ENCODE data around the gene FBLN1. TPM values are rescaled to one million over a fixed set of nuclear protein-coding genes. Genes with fewer than 3 reads are reported as not detected.

FBLN1 gene
- total and polyA plus RNA-seq, 2 donors = 9.3 to 36.3 TPM

DNA sequence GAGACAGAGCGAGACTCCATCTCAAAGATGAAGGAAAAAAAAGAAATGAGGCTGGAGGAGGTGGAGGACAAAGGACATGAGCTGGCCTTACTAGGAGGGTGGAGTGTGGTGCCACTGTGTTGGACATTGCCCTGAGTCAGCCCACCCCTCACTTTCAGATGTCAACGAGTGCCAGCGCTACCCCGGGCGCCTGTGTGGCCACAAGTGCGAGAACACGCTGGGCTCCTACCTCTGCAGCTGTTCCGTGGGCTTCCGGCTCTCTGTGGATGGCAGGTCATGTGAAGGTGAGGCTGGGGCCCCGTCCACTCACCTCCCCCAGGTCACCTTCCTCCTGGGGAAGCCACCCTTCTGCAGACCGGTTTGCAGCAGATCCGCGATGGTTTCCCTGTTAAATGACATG lies 40.6 kb downstream of the FBLN1 start:
- H3K27ac ChIP-seq (ENCODE audit: low read depth in 1 of 2, low read length in 1 of 2) = no peak overlapping the region
- peaks cover 0 to 9% of the 10 kb centered on the region in 2 donors for H3K4me1 ChIP-seq (ENCODE audit: control insufficient read depth in 2 of 2, insufficient read depth in 2 of 2, low read length in 2 of 2)
- no peak overlapping the region for H3K4me3 ChIP-seq (ENCODE audit: low read length in 2 of 2)
- peaks cover 0 to 6% of the 10 kb centered on the region in 2 donors for H3K36me3 ChIP-seq (ENCODE audit: control insufficient read depth in 2 of 2, insufficient read depth in 2 of 2, low read length in 1 of 2)
- no peak for DNase-seq (ENCODE audit: low read depth in 6 of 9, low spot score in 9 of 9)
- no peaks in the 10 kb centered on the region for H3K27me3 ChIP-seq (ENCODE audit: control insufficient read depth in 2 of 2, insufficient read depth in 1 of 2, low read length in 1 of 2)
- no peaks in the 10 kb centered on the region for H3K9me3 ChIP-seq (ENCODE audit: control insufficient read depth in 2 of 2, insufficient read depth in 1 of 2, low read length in 1 of 2)
- 90% methylated on average over 13 of the region's 13 CpGs for WGBS

DNA sequence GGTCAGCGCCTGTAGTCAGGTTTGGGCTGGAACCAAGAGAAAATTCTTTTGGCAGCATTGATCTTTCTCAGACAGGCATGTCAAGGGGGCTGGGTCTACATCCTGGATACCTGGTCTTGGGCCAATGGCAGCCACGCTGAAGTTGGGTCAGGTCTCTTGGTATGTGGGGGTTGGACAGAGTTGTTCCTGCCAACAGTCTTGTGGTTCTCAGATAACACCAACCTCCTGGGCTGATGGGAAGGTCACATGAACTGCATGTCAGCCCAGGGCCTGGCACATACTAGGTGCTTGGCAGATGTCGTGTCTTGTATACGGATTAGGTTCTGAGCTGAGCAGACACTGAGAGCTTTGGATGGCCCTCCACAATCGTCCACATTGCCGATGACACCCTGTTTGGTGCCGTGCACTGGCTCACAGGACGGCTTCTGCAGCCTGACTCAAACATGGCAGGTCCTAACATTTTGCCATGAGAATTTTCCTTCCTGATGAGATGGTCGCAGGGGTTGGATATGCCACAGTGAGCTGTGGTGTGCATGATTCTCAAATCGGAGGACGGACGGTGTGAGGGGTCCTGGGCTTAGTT lies 42.0 kb downstream of the FBLN1 start:
- Histone ChIP-seq H3K4me1 (ENCODE audit: control insufficient read depth in 2 of 2, insufficient read depth in 2 of 2, low read length in 2 of 2) (peaks cover 0 to 4% of the 10 kb centered on the region in 2 donors), H3K4me3 (ENCODE audit: low read length in 2 of 2) (no peak overlapping the region), H3K9me3 (ENCODE audit: control insufficient read depth in 2 of 2, insufficient read depth in 1 of 2, low read length in 1 of 2) (no peaks in the 10 kb centered on the region), H3K27ac (ENCODE audit: low read depth in 1 of 2, low read length in 1 of 2) (peak overlapping the region in 1 of 2 donors; percentile 36), H3K36me3 (ENCODE audit: control insufficient read depth in 2 of 2, insufficient read depth in 2 of 2, low read length in 1 of 2) (peaks cover 0 to 6% of the 10 kb centered on the region in 2 donors), H3K27me3 (ENCODE audit: control insufficient read depth in 2 of 2, insufficient read depth in 1 of 2, low read length in 1 of 2) (no peaks in the 10 kb centered on the region)
- WGBS = 91% methylated on average over 12 of the region's 12 CpGs
- no peak for DNase-seq (ENCODE audit: low read depth in 6 of 9, low spot score in 9 of 9)

DNA sequence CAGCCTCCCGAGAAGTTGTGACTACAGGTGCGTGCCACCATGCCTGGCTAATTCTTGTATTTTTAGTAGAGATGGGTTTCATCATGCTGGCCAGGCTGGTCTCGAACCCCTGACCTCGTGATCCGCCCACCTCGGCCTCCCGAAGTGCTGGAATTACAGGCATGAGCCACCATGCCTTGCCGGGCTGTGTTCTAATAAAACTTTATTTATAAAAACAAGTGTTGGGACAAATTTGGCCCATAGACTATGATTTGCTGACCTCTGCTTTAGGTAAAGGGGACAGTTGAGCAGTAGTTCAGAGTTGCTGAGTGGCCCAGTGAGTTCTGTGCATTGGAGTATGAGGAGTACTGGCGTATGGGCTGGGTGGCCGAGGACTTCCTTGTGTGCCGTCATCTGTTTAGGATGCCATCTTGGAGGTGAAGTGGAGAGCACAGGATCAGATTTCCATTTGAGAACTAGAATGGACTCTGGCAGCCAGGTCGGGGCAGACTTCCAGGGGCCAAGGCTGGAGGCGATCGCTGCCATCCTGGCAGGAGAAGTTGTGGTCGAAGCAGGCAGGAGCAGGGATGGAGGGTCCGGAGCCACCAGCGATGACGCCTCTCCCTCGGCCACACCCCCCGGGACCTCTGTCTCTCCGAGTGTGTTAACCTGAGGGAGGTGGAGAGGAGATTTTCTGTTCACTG lies 43.8 kb downstream of the FBLN1 start:
- Histone ChIP-seq H3K27me3 (ENCODE audit: control insufficient read depth in 2 of 2, insufficient read depth in 1 of 2, low read length in 1 of 2) (no peaks in the 10 kb centered on the region), H3K27ac (ENCODE audit: low read depth in 1 of 2, low read length in 1 of 2) (no peak overlapping the region), H3K36me3 (ENCODE audit: control insufficient read depth in 2 of 2, insufficient read depth in 2 of 2, low read length in 1 of 2) (peaks cover 0 to 6% of the 10 kb centered on the region in 2 donors), H3K9me3 (ENCODE audit: control insufficient read depth in 2 of 2, insufficient read depth in 1 of 2, low read length in 1 of 2) (peaks cover 0 to 3% of the 10 kb centered on the region in 2 donors), H3K4me1 (ENCODE audit: control insufficient read depth in 2 of 2, insufficient read depth in 2 of 2, low read length in 2 of 2) (peaks cover 0 to 4% of the 10 kb centered on the region in 2 donors), H3K4me3 (ENCODE audit: low read length in 2 of 2) (no peak overlapping the region)
- WGBS = 95% methylated on average over 21 of the region's 21 CpGs
- no peak for DNase-seq (ENCODE audit: low read depth in 6 of 9, low spot score in 9 of 9)

DNA sequence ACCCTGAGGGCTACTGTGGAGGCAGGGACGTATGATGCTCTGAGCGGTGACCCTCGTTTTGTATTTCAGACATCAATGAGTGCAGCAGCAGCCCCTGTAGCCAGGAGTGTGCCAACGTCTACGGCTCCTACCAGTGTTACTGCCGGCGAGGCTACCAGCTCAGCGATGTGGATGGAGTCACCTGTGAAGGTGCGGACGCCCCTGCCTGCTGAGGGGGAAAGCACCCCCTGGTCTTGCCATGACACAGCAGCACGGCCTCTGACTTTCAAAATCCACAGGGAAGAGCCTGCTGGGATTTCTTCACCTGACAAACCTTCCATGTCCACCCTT lies 44.3 kb downstream of the FBLN1 start:
- Histone ChIP-seq H3K36me3 (ENCODE audit: control insufficient read depth in 2 of 2, insufficient read depth in 2 of 2, low read length in 1 of 2) (peaks cover 0 to 6% of the 10 kb centered on the region in 2 donors), H3K9me3 (ENCODE audit: control insufficient read depth in 2 of 2, insufficient read depth in 1 of 2, low read length in 1 of 2) (peaks cover 0 to 3% of the 10 kb centered on the region in 2 donors), H3K4me3 (ENCODE audit: low read length in 2 of 2) (no peak overlapping the region), H3K27ac (ENCODE audit: low read depth in 1 of 2, low read length in 1 of 2) (no peak overlapping the region), H3K27me3 (ENCODE audit: control insufficient read depth in 2 of 2, insufficient read depth in 1 of 2, low read length in 1 of 2) (no peaks in the 10 kb centered on the region), H3K4me1 (ENCODE audit: control insufficient read depth in 2 of 2, insufficient read depth in 2 of 2, low read length in 2 of 2) (peaks cover 0 to 4% of the 10 kb centered on the region in 2 donors)
- 96% methylated on average over 11 of the region's 11 CpGs for WGBS
- no peak for DNase-seq (ENCODE audit: low read depth in 6 of 9, low spot score in 9 of 9)

DNA sequence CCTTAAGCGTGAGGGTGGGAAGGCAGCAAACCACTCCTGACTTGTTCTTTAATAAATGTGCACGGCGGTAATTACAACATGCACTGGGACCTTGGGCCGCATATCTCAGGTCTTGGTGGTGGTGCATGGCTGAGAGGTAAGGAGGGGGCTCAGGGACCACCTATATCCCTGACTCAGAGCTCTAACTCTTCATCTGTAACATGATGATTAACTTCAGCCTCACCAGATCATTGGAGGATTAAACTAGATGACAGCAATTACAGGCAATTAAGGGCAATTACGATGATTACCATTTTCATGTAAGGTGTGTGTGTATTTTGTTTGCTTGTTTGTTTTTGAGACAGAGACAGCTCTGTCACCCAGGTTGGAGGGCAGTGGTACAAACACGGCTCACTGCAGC lies 45.0 kb downstream of the FBLN1 start:
- 95% methylated on average over 6 of the region's 6 CpGs for WGBS
- peaks cover 0 to 6% of the 10 kb centered on the region in 2 donors for H3K36me3 ChIP-seq (ENCODE audit: control insufficient read depth in 2 of 2, insufficient read depth in 2 of 2, low read length in 1 of 2)
- H3K4me1 ChIP-seq (ENCODE audit: control insufficient read depth in 2 of 2, insufficient read depth in 2 of 2, low read length in 2 of 2) = peaks cover 0 to 5% of the 10 kb centered on the region in 2 donors

DNA sequence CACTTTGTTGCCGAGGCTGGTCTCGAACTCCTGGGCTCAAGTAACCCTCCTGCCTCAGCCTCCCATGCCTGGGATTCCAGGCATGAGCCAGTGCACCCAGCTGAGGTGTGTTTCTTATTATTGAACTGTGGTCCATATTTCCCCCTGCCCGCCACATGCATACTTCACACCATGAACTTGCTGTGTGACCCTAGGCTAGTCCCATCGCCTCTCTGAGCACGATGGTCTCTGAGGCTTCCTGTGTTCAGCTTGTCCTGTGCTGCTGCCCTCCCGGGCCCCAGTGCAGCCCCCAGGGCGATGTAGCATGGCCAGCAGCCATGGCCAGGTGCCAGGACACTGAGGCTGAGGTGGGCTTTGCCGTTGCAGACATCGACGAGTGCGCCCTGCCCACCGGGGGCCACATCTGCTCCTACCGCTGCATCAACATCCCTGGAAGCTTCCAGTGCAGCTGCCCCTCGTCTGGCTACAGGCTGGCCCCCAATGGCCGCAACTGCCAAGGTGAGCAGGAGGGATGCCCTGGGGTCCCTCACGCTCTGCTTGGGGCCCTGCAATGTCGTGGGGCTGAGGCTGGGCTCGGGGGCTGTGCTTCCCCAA lies 45.7 kb downstream of the FBLN1 start:
- Histone ChIP-seq H3K4me3 (ENCODE audit: low read length in 2 of 2) (no peak overlapping the region), H3K4me1 (ENCODE audit: control insufficient read depth in 2 of 2, insufficient read depth in 2 of 2, low read length in 2 of 2) (peaks cover 0 to 7% of the 10 kb centered on the region in 2 donors), H3K27me3 (ENCODE audit: control insufficient read depth in 2 of 2, insufficient read depth in 1 of 2, low read length in 1 of 2) (no peaks in the 10 kb centered on the region), H3K27ac (ENCODE audit: low read depth in 1 of 2, low read length in 1 of 2) (no peak overlapping the region), H3K36me3 (ENCODE audit: control insufficient read depth in 2 of 2, insufficient read depth in 2 of 2, low read length in 1 of 2) (peaks cover 0 to 6% of the 10 kb centered on the region in 2 donors), H3K9me3 (ENCODE audit: control insufficient read depth in 2 of 2, insufficient read depth in 1 of 2, low read length in 1 of 2) (peaks cover 0 to 3% of the 10 kb centered on the region in 2 donors)
- 93% methylated on average over 18 of the region's 18 CpGs for WGBS
- no peak for DNase-seq (ENCODE audit: low read depth in 6 of 9, low spot score in 9 of 9)

More for the DNA sequence above, 45.0 kb downstream of the FBLN1 start:
- Histone ChIP-seq H3K27me3 (ENCODE audit: control insufficient read depth in 2 of 2, insufficient read depth in 1 of 2, low read length in 1 of 2) (no peaks in the 10 kb centered on the region), H3K4me3 (ENCODE audit: low read length in 2 of 2) (no peak overlapping the region), H3K27ac (ENCODE audit: low read depth in 1 of 2, low read length in 1 of 2) (no peak overlapping the region), H3K9me3 (ENCODE audit: control insufficient read depth in 2 of 2, insufficient read depth in 1 of 2, low read length in 1 of 2) (peaks cover 0 to 3% of the 10 kb centered on the region in 2 donors)
- DNase-seq (ENCODE audit: low read depth in 6 of 9, low spot score in 9 of 9) = no peak

DNA sequence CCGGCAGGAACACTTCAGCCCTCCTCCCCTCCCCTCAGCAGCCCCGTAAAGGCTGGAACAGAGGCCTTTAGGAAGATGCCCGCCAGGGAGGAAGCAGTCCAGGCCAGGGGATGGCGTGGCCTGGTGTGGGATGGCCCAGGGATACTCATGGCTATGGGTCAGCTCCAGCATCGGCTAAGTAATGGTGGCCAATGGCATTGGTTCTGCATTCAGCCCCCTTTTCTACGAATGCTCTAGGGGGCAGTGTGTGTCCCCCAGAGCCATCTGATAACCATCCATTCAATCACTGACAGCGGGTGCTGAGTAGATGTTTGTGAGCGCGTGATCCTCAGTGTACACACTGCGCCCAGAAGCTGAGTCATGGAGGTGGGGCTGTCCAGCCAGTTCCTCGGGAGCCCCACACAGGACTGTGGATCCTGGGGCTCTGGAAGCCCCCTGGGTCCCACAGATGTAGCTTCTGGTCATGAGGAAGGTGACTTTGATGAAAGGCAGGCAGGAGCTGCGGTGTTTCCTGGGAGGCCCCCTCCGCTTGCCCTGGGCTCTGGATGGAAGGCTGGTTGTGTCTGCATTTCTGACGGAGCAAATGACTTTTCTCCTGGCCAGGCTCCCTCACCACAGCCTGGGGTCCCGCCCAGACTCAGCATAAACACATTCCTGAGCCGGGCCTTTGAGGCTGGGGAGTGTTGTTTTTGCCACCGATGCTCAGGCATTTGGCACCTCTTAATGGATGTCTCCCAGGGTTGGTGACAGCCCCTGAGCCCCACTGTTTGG lies 46.5 kb downstream of the FBLN1 start:
- Histone ChIP-seq H3K36me3 (ENCODE audit: control insufficient read depth in 2 of 2, insufficient read depth in 2 of 2, low read length in 1 of 2) (peaks cover 0 to 6% of the 10 kb centered on the region in 2 donors), H3K4me1 (ENCODE audit: control insufficient read depth in 2 of 2, insufficient read depth in 2 of 2, low read length in 2 of 2) (peaks cover 0 to 6% of the 10 kb centered on the region in 2 donors), H3K27ac (ENCODE audit: low read depth in 1 of 2, low read length in 1 of 2) (peak overlapping the region in 1 of 2 donors; percentile 19), H3K27me3 (ENCODE audit: control insufficient read depth in 2 of 2, insufficient read depth in 1 of 2, low read length in 1 of 2) (no peaks in the 10 kb centered on the region), H3K9me3 (ENCODE audit: control insufficient read depth in 2 of 2, insufficient read depth in 1 of 2, low read length in 1 of 2) (peaks cover 0 to 3% of the 10 kb centered on the region in 2 donors), H3K4me3 (ENCODE audit: low read length in 2 of 2) (no peak overlapping the region)
- WGBS = 88% methylated on average over 17 of the region's 17 CpGs
- DNase-seq (ENCODE audit: low read depth in 6 of 9, low spot score in 9 of 9) = no peak

DNA sequence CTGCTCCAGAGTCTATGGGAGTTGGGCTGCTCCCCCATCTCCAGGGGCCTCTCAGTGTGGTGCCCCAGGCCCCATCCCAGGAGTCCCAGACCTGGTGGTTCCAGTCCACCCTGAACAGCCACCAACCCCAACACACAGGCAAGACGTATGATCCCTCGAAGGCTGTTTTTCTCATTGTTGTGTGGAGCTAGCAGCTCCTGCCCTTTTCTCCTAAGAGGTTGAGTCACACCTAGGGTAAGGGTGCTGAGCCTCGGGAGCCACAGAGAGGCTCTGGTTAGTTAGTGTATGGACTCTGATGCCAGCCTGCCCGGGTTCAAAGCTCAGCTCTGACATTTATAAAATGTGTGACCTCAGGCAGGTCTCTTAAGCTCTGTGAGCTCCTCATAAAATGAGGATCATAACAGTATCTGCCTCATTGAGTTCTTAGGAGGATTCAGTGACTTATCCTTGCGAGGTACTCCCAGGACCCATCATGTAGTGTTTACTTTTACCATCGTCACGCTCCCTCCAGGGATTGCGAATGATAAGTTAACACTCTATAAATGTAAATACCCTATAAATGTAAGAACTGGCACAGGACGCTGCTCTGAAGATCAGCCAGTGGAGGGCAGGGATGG lies 47.2 kb downstream of the FBLN1 start:
- no peak for DNase-seq (ENCODE audit: low read depth in 6 of 9, low spot score in 9 of 9)
- Histone ChIP-seq H3K4me3 (ENCODE audit: low read length in 2 of 2) (no peak overlapping the region), H3K36me3 (ENCODE audit: control insufficient read depth in 2 of 2, insufficient read depth in 2 of 2, low read length in 1 of 2) (peaks cover 0 to 6% of the 10 kb centered on the region in 2 donors), H3K27ac (ENCODE audit: low read depth in 1 of 2, low read length in 1 of 2) (no peak overlapping the region), H3K9me3 (ENCODE audit: control insufficient read depth in 2 of 2, insufficient read depth in 1 of 2, low read length in 1 of 2) (peaks cover 0 to 3% of the 10 kb centered on the region in 2 donors), H3K27me3 (ENCODE audit: control insufficient read depth in 2 of 2, insufficient read depth in 1 of 2, low read length in 1 of 2) (no peaks in the 10 kb centered on the region), H3K4me1 (ENCODE audit: control insufficient read depth in 2 of 2, insufficient read depth in 2 of 2, low read length in 2 of 2) (peaks cover 0 to 6% of the 10 kb centered on the region in 2 donors)
- WGBS = 96% methylated on average over 9 of the region's 9 CpGs
